Peyer's patch (tissue), 4 donors: ENCODE measurements around the gene ERVH48-1. TPM values are rescaled to one million over a fixed set of nuclear protein-coding genes. Genes with fewer than 3 reads are reported as not detected.

ENCODE experiments used
- DNase-seq, 3 donors: peaks; one replicate each; pipeline ENCODE4 v3.0.0-alpha.2; 2017 to 2019
- H3K27ac ChIP-seq, 4 donors: fragments of 200-600 bp; sonication (generic); one replicate each; pipeline ENCODE4 v1.5.1; 2016 to 2019
- H3K27me3 ChIP-seq, 2 donors: fragments of 200-600 bp; sonication (generic); one replicate each; pipeline ENCODE4 v1.5.1; 2019
- H3K36me3 ChIP-seq, 3 donors: fragments of 200-600 bp; sonication (generic); one replicate each; pipeline ENCODE4 v1.5.1; 2016 to 2019
- H3K4me1 ChIP-seq, 4 donors: fragments of 200-600 bp; sonication (generic); one replicate each; pipeline ENCODE4 v1.5.1; 2016 to 2019
- H3K4me3 ChIP-seq, 4 donors: fragments of 200-600 bp; sonication (generic); 1 replicate in 3 of 4; 2 replicates in 1 of 4; pipeline ENCODE4 v1.5.1; 2016 to 2019; ENCODE audit warnings: mild to moderate bottlenecking in 1 of 4
- H3K9me3 ChIP-seq, 4 donors: fragments of 200-600 bp; sonication (generic); one replicate each; pipeline ENCODE4 v1.5.1; 2016 to 2019; ENCODE audit warnings: mild to moderate bottlenecking in 1 of 4
- CTCF ChIP-seq, 6 experiments: fragments of 450-650 bp in 4 of 6; fragments of 200-600 bp in 2 of 6; sonication (generic) in 1 of 6; IDR thresholded peaks; one replicate each; pipeline ENCODE4 v1.5.1; 2017 to 2019; ENCODE audit warnings: antibody characterized with exemption in 6 of 6, mild to moderate bottlenecking in 3 of 6, moderate library complexity in 1 of 6
- POLR2A ChIP-seq, 2 donors: fragments of 450-650 bp; IDR thresholded peaks; one replicate each; pipeline ENCODE4 v1.5.1; 2017; ENCODE audit warnings: antibody characterized with exemption in 2 of 2, mild to moderate bottlenecking in 2 of 2, moderate library complexity in 2 of 2
- total RNA-seq, 4 donors: library from RNA; depleted of rRNA; stranded (reverse); fragments of >200 nt; gene quantifications; one replicate each; pipeline ENCODE4 v1.1.0, GENCODE V29; 2016

ERVH48-1 gene
- not detected for total RNA-seq

- Histone ChIP-seq H3K9me3 (no peaks in the 10 kb centered on the region), H3K4me3 (no peak within 1 kb of the TSS), H3K27me3 (no peaks in the 10 kb centered on the region), H3K36me3 (no peaks in the 10 kb centered on the region), H3K4me1 (peaks cover 0 to 7% (median 0%) of the 10 kb centered on the region in 4 donors), H3K27ac (no peak within 1 kb of the TSS)
- DNase-seq: no peak
- TF ChIP-seq POLR2A (IDR thresholded peaks at IDR 0.05) (no peak), CTCF (IDR thresholded peaks at IDR 0.05) (no peak)
These were observed at the start of gene ERVH48-1 for GRCh38 chr21:42925114-42925926. Gene ERVH48-1, minus strand, starts transcription at chr21:42925630. Its CDS starts 6,624 bp downstream, at chr21:42919006.

- Histone ChIP-seq H3K9me3 (no peaks in the 10 kb centered on the region), H3K4me1 (peaks cover 0 to 14% (median 7%) of the 10 kb centered on the region in 4 donors), H3K4me3 (peak within 1 kb of the TSS; percentile 63 to 100 (median 86)), H3K27ac (peak within 1 kb of the TSS; percentile 94 to 100 (median 98)), H3K36me3 (no peaks in the 10 kb centered on the region), H3K27me3 (no peaks in the 10 kb centered on the region)
- TF ChIP-seq CTCF (IDR thresholded peaks at IDR 0.05): peak in 4 of 6 experiments; percentile 3 to 59 (median 52)
- peak; percentile 58 to 74 for TF ChIP-seq POLR2A (IDR thresholded peaks at IDR 0.05)
- DNase-seq: peak; percentile 99 to 100 (median 99)
These were observed 48.8 kb upstream of the ERVH48-1 start, which contains the start of gene PKNOX1 for GRCh38 chr21:42973991-42974831. Gene PKNOX1, plus strand, starts transcription at chr21:42974562. Its CDS starts 29,820 bp downstream, at chr21:43004382.

- no peak for DNase-seq
- peak overlapping the region; percentile 51 to 95 (median 63) for H3K4me3 ChIP-seq
- peaks cover 0 to 14% (median 7%) of the 10 kb centered on the region in 4 donors for H3K4me1 ChIP-seq
- no peaks in the 10 kb centered on the region for H3K9me3 ChIP-seq
- no peak for TF ChIP-seq CTCF (IDR thresholded peaks at IDR 0.05)
- H3K36me3 ChIP-seq: no peaks in the 10 kb centered on the region
- H3K27ac ChIP-seq: peak overlapping the region; percentile 87 to 100 (median 93)
- H3K27me3 ChIP-seq: no peaks in the 10 kb centered on the region
These were observed 48.0 kb upstream of the ERVH48-1 start for GRCh38 chr21:42973309-42973990.

GRCh38 chr21:42971897-42972275 is 46.5 kb upstream of the ERVH48-1 start:
- no peak for TF ChIP-seq POLR2A (IDR thresholded peaks at IDR 0.05)
- TF ChIP-seq CTCF (IDR thresholded peaks at IDR 0.05): no peak
- Histone ChIP-seq H3K4me3 (no peak overlapping the region), H3K27ac (no peak overlapping the region), H3K4me1 (peaks cover 0 to 14% (median 7%) of the 10 kb centered on the region in 4 donors), H3K9me3 (no peaks in the 10 kb centered on the region), H3K36me3 (no peaks in the 10 kb centered on the region), H3K27me3 (no peaks in the 10 kb centered on the region)
- DNase-seq: peak in 1 of 3 donors; percentile 39
